Measurements from ENCODE around the gene UBTF.

Gene UBTF, protein sequence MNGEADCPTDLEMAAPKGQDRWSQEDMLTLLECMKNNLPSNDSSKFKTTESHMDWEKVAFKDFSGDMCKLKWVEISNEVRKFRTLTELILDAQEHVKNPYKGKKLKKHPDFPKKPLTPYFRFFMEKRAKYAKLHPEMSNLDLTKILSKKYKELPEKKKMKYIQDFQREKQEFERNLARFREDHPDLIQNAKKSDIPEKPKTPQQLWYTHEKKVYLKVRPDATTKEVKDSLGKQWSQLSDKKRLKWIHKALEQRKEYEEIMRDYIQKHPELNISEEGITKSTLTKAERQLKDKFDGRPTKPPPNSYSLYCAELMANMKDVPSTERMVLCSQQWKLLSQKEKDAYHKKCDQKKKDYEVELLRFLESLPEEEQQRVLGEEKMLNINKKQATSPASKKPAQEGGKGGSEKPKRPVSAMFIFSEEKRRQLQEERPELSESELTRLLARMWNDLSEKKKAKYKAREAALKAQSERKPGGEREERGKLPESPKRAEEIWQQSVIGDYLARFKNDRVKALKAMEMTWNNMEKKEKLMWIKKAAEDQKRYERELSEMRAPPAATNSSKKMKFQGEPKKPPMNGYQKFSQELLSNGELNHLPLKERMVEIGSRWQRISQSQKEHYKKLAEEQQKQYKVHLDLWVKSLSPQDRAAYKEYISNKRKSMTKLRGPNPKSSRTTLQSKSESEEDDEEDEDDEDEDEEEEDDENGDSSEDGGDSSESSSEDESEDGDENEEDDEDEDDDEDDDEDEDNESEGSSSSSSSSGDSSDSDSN

DNA sequence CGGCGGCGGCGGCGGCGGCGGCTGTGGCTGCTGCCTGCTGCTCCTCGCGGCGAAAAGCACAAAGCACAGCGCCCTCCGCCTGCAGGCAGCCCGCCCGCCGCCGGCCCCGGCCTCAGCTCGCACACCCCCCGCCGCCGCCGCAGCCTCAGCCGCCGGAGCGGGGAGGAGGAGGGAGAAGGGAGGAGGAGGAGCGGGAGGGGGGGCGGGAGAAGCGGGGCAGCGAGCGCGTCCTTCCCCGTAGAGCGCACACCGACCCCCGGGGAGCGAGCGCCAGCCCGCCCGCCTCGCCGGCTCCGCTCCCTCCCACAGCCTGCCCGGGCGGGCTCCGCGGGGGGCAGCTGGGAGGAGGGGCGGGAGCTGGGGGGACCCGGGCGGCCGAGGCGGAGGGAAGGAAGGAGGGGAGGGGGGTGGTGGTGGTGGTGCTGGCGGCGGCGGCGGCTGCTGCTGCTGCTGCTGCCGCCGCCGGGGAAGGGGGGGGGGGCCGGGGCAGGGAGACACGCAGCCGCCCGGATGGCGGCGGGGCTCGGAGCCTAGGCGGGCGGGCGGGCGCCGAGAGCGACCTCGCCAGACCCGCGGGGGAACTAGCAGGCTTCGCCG, at the start of gene UBTF:
TSS of gene UBTF (minus strand) at position 60 of the 597 bp plus-strand sequence. CDS start 1,446 bp downstream, outside the sequence.
- FAIRE-seq = no peak

DNA sequence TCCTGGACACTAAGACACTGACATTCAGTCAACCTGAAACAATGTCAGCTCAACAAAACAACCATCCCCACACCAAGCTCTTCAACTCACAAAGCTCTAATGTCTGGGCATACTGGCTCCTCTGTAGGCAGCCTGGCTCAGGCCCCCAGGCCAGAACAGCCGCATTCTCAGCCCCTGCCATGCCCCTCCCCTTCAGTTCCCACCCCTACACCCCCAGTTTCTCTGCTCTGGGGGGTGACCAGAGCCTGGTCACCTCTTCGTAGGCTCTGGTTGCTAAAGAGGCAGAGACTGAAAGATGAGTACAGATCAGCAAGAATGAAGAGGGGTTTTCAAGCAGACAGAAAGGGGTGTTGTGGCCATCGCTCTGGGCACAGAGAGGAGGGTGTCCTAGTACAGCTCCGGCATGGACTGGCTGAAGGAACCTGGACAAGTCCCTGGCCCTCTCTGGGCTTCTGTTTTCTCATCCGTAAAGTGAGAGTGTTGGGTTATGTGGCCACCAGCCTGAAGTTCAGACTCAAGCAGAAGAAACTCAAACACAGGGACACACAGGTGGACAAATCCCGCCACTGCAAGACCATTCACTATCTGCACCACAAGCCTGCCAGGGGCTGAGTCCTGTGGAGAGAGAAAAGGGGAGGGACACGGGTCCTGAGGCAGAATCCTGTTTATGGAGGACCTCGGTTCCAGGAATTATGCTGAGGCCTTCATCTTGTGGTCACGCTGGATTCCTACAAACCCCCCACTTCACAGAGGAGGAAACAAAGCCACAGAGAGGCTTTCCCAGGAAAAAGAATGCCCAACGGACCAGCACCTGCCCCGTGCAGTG, 49.4 kb upstream of the UBTF start:
- no peak for FAIRE-seq

DNA sequence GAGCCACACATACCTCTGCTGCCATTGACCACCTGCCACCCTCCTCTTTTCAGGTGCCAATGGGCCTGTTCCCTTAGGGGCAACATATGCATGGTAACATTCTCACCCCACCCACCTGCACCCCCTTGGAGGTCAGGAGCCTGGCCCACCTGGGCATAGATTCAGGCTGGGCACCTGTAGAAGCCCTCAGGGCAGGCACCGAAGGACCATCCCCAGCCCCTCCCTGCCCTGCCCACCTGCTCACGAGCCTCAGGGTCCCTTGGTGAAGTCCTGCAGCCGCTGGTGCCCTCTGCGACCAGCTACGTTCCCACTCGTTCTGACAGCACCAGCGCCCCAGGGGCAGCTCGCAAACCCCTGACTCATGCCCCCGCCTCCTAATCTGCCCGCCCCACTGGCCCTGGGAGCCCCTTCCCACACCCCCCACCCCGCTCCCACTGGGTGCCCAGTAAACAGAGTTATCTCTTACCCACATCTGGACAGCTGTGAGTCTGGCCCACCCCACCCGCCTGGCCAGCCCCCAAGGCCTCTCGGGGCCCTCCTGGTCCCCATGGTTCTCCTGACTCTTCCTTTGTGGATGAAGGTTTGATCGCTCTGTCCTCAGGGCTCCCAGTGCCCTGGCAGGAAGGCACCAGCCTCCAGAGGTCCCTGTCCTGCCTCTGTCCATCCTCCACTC, 48.5 kb upstream of the UBTF start, which contains the start of gene SLC4A1:
TSS of gene SLC4A1 (minus strand) at position 318 of the 673 bp plus-strand sequence. CDS start 5,269 bp downstream, outside the sequence.
- no peak for FAIRE-seq

DNA sequence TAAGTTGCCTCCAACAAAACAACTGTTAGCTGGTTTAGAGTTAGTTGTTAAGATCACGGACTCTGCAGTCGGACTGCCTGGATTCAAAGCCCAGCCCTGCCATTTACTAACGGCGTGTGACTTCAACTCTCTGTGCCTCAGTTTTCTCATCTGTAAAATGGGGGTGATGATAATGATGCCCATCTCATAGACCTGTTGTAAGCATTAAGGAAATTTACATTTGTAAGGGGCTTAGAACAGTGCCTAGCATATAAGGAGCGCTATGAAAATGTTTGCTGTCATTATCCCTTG, 47.6 kb upstream of the UBTF start:
- FAIRE-seq = no peak

DNA sequence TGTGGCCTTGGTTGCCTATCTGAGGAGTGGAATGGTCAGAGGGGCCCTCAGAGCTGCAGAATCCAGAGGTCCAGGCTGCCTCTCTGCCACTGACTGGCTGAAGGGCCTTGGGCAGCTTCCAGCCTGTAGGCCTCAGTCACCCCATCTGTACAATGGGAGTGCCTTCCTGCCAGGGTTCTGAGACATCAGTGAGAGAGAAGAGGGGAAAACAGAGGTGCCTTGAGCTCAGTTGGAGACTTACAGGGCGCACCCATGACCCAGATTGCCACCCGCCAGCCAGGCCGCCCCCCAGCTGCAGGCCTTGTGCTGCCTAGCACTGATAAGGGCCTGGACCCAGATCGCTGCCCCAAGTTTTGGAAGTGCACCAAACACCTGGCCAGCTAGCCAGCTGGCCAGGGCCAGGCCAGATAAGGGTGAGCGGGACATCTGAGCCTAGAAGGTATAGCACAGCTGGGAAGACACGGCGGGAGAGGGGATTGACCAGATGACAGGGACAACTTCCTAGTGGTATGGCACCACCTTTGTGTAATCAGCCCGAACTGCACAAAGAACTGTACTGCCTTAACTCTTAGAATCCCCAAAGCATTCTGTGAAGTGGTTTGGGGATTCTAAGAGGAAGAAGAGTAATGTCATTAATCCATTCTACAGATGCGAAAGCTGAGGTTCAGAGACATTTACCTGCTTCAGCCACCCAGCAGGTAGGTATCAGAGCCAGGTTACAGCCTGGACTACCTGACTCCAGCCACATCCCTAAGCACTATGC, 47.1 kb upstream of the UBTF start:
- FAIRE-seq = no peak

DNA sequence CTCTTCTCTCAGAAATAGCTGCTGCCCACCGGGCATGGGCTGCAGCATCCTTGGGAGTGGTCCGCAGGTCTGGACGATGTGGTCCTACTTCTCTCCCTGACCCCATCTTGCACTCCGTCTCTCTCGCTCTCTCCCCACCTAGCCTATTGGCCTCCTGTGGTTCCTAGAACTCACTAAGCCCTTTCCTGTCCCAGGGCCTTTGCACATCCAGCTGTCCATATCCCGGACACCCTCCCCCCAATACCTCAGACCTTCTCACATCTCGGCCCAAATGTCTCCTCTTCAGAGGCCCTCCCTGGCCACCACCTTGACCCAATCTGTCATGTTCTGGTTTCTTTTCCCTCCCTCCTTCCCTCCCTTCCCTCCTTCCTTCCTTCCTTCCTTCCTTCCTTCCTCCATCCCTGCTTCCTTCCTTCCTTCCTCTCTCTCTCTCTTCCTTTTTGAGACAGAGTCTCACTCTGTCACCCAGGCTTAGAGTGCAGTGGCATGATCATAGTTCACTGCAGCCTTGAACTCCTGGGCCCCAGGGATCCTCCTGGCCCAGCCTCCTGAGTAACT, 43.9 kb upstream of the UBTF start:
- FAIRE-seq = no peak

DNA sequence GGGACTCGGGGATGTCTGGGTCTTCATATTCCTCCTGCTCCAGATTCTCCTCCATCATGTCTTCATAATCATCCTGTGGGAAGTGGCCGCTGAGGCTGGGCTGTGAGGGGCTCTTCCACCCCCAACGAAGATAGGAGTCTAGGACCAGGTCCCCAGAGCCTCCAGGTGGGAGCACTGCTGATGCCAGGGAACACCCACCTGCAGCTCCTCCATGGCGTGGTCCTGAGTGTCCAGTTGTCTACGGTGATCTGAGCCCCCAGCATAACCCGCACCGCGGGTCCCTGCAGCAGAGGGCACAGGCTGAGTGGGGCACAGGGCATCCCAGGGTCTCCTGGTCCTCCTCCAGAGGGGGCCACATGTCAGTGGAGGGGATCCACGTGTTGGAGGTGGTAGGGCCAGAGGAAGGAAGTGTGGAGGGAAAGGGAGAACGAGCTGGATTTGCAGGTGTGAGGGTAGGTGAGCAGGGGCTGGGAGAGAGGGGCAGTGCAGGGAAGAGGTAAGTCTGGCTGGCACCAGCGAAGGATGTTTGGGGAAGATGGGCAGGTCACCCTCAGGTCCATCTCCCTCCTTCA, 43.3 kb upstream of the UBTF start:
- no peak for FAIRE-seq

DNA sequence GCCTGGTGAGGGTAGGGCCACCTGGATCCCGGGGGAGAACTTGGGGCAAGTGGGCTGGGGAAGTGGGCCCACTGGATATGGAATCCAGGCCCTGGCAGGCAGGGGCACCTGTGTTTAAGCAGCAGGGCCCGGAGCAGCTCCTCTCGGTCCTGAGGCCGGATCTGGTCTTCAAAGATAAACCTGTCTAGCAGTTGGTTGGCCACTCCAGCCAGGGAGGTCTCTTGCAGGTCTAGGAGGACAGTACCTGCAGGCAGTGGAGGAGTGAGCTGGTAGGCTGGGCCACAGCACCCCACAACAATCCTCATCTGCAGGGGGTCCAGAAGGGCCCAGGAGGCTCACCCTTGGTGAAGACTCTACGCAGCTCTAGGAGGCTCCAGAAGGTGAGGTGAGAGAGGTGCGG, 40.8 kb upstream of the UBTF start:
- FAIRE-seq = no peak

DNA sequence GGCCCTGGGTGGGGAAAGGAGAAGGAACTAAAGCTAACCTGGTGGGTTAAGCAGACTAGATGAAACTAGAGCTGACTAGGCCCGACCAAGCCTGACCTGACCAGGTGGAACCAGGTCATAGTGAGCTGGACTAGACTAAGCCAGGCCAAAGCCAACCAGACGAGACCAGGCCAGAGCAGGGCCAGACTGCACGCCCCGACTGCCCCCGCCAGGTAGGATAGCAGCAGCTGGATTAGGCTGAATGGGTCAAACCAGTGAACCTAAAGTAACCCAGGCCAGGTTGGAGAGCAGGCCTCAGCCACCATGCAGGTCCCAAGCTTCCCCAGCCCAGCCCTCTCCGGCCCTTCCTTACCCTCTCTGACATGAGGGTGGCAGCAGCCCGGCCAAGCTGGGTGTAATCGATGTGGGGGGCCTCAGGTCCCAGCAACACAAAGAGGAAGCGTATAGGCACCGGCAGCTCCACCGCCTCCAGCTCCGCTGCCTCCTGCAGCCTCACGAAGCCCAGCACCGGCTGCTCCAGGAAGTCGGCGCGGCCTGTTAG, 39.4 kb upstream of the UBTF start:
- no peak for FAIRE-seq

DNA sequence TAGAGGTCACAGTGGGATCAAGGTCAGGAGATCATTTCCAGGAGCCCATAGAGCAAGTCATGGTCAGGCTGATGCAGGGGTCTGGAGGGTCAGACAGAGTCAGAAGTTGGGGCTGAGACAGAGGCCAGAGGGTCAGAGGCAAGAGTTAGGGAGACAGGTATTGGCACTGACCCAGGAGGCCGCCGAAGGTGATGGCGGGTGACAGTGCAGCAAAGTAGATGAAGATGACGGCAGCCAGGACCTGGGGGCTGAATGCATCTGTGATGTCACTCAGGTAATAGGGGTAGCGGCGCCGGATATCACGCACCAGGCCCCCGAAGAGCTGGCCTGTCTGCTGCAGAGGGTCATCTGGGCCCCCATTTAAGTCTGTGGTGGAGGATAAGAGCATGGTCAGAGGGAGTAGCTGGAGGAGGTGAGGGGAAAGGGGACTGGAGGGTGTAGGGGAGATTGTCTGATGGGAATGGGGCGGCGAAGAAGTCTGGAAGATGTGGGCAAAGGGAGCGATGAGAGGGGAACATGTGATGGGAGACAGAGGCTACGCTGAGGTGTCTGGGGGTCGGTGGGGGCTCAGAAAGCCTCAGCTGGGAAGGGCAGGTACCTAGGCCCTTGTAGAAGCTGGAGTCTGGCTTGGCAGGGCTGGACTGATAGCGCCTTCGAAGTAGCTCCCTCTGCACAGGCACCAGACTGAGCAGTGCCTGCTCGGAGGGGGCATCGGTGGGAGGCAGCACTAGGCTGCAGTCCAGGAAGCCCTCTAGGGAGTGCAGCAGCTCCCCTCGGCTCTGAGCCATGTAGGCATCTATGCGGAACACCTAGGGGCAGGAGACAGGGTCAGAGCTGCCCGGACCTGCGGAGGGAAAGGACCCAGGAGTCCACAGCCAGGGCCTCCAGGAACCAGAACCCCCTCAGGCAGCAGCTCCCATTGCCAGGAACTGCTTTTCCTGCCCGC, 38.6 kb upstream of the UBTF start:
- FAIRE-seq = no peak

DNA sequence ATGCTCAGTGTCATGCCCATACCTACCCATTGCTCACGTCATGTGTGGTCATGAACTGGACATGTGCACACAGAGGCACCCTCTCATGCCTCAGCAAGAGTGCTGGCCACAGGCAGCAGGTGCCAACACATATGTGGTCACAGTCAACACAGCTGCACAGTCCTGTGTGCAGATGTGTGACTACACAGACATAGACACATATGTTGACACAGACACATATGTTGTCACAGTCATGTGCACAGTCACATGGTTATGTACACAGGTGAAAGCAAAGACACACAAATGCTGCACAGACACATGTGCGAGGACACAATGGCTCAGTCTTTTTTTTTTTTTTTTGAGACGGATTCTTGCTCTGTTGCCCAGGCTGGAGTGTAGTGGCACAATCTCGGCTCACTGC, 37.2 kb upstream of the UBTF start:
- no peak for FAIRE-seq

DNA sequence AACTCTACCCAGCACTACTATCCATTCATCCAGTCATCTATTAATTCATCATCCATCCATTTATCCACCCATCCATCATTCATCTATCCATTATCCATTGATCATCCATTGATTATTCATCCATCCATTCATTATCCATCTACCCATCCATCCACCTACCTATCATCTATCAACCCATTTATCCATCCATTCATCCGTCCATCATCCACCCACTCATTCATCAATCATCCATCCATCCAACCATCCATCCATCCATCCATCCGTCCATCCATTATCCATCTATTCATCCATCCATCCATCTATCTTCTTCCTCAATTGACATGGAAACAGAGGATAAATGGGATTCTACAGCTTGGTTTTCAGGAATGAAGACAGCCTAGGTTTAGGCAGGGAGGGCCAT, 36.4 kb upstream of the UBTF start:
- no peak for FAIRE-seq

DNA sequence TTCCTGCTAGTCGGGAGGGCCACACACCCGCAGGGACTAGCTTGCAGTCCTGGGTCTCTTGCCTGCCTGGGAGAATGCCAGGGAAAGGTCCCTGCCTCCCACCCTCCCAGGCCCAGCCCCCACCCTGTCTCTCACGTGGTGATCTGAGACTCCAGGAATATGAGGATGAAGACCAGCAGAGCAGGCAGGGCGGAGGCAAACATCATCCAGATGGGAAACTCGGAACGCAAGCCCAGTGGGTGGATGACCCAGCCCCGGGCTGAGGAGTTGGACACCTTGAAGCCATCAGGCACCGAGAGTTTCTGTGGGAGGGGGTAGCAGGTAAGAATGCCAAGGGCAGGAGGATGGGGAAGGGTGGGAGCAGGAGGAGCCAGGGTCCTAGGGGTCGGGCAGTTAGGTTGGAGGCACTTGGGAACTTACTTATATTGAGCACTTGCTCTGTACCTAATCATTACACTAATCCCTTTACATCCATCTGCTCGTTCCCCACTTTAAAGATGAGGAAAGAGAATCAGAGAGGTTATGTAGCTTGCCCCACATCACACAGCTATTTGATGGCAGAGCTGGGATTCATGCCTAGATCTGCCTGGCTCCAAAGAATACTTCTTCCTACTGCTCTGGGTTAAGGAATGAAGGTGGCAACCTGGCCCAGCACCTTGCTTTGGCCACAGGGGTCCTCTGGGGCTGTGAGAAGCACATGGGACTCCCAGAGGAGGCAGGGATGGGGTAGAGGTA, 35.1 kb upstream of the UBTF start:
- FAIRE-seq = no peak

DNA sequence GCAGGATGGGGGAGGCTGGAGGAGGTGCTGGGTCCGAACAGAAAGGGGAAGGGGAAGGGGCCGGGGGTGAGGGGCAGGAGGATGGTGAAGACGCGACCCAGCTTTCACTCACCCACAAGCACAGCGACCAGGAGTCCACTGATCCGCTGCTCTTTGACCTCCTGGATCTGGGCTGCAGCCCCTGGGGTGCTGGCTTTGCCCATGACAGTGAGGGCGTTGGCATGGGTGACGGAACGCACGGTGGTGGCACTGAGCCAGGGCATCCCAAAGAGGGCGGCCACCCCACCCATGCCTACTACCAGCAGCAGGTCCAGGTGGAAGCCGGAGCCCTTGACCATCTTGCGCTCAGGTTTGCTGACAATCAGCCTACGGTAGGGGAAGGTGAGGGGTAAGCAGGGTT, 33.5 kb upstream of the UBTF start:
- FAIRE-seq = no peak

DNA sequence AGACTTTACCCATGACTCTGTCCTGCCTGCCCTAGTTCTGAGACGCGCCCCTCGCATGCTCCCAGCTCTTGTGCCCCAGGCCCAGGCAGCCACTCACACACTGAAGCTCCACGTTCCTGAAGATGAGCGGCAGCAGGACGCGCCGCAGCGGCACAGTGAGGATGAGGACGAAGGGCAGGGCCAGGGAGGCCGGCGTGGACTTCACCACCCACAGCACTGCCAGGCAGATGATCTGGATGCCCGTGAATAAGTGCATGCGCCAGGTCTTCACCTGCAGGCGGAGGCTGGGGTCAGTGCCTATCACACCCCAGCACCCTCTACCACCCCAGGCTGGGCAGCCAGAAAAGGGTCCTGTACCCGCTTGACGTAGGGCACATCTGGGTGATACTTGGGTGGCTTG, 31.6 kb upstream of the UBTF start:
- FAIRE-seq = no peak

DNA sequence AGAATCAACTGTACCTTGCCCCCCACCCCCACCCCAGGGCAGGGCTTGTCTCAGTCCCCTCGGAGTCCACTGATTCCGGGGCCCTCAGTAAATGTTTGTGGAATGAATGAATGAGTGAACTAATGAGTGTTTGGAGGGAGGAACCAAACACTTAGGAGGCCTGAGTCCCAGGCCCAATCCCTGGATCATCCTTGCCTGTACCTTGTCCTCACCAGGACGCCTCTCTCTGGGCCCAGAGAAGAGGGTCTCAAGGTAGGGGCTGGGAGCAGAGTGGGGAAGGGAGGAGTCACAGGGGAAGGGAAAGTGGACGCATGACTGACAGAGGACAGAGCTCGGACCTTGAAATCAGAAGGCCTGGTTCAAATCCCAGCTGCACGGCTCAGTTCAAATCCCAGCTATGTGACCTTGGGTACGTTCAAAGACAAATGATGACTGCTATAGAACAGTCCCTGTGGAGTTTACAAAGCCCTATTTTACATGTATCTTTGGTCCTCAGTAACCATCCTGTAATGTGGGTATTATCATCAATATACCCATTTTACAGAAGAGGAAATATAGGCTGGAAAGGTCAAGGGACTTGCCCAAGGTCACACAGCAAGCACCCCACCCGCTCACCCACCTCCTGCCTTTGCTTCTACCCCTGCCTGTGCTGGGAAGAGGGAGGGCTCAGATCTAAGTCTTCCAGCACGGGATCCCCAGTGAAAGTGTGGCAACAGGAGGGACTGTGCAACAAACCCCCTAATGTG, 30.2 kb upstream of the UBTF start:
- no peak for FAIRE-seq

DNA sequence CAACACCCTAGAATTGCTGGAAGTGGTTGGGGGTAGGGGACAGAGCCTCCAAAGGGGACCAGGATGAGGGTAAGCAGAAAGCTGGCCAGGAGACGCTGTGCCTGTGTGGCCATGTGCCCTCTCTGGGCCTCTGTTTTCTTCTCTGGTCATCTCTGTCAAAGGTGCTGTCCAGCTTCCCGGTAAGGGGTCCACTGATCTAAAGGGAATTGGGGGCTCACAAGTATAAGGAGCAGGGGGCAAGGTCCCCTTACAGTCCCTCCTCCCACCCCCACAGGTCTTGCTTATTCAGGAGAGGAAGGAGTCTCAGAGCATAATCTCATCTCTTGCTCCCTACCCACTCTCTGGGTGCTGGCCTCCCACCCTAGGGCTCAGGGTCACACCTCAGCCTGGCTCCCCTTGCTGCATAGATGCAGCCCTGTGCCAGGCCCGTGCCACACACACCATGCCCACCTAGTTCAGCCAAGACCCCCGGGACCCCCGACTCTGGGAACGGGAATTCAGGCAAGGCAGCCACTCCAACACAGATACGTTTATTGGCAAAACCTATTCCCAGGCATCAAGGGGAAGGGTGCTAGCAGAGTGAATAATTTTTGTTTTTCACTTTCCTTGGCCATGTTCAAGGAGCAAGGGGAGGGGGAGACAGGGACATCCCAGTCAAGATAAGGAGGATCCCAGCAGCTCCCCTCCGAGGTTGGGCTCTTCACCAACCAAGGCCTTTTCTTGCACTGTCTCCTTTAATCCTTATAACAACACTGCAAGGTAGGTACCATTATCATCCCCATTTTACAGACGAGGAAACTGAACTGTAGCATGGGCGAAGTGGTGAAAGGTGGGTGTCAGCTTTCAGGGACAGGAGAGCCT, 28.6 kb upstream of the UBTF start:
- FAIRE-seq = no peak

Data from TTC549 (cell line).